HEK293 (cell line): Measurements from ENCODE around the gene LCE1F.

ENCODE experiments used
- ATF2 ChIP-seq: fragments of 450-650 bp; formaldehyde crosslinking; IDR thresholded peaks from 2 replicates; pipeline ENCODE4 v1.5.1; 2016; ENCODE audit warnings: missing biosample characterization, missing genetic modification characterization, low read depth
- CTCF ChIP-seq: fragments of 450-650 bp; formaldehyde crosslinking; IDR thresholded peaks from 2 replicates; pipeline ENCODE4 v1.5.1; 2016; ENCODE audit warnings: missing biosample characterization, missing genetic modification characterization
- PRDM4 ChIP-seq: fragments of 450-650 bp; formaldehyde crosslinking; IDR thresholded peaks from 2 replicates; pipeline ENCODE4 v1.5.1; 2017; ENCODE audit warnings: missing biosample characterization, missing genetic modification characterization
- PRDM6 ChIP-seq: fragments of 450-650 bp; formaldehyde crosslinking; IDR thresholded peaks from 2 replicates; pipeline ENCODE4 v1.5.1; 2017; ENCODE audit warnings: missing biosample characterization, missing genetic modification characterization
- ZNF146 ChIP-seq: fragments of 450-650 bp; formaldehyde crosslinking; IDR thresholded peaks from 2 replicates; pipeline ENCODE4 v1.5.1; 2016; ENCODE audit warnings: missing biosample characterization, missing genetic modification characterization
- ZNF175 ChIP-seq: fragments of 450-650 bp; formaldehyde crosslinking; IDR thresholded peaks from 2 replicates; pipeline ENCODE4 v1.5.1; 2016; ENCODE audit warnings: missing biosample characterization, missing genetic modification characterization
- ZNF274 ChIP-seq, 2 experiments: fragments of 200-500 bp in 1 of 2; fragments of 450-650 bp in 1 of 2; sonication (Bioruptor generic) in 1 of 2; formaldehyde crosslinking in 1 of 2; IDR thresholded peaks; 2 replicates each; pipeline versions ENCODE4 v1.5.1 to v1.6.1; 2014 to 2016; ENCODE audit warnings: borderline replicate concordance in 1 of 2, inconsistent platforms in 1 of 2, low read length in 1 of 2, missing biosample characterization in 1 of 2, missing genetic modification characterization in 1 of 2
- ZNF362 ChIP-seq: fragments of 450-650 bp; formaldehyde crosslinking; IDR thresholded peaks from 2 replicates; pipeline ENCODE4 v1.5.1; 2016; ENCODE audit warnings: missing biosample characterization, missing genetic modification characterization
- ZNF521 ChIP-seq: fragments of 450-650 bp; formaldehyde crosslinking; IDR thresholded peaks from 2 replicates; pipeline ENCODE4 v1.5.1; 2017; ENCODE audit warnings: missing biosample characterization, mild to moderate bottlenecking, missing genetic modification characterization
- ZNF843 ChIP-seq: fragments of 450-650 bp; formaldehyde crosslinking; IDR thresholded peaks from 2 replicates; pipeline ENCODE4 v1.5.1; 2016; ENCODE audit warnings: missing biosample characterization, missing genetic modification characterization

GRCh38 chr1:152801333-152801732 lies 26.4 kb downstream of the LCE1F start:
- no peak for TF ChIP-seq CTCF
- TF ChIP-seq ZNF521 = no peak
- TF ChIP-seq PRDM6 (tag by site-specific recombination) = no peak
- no peak for TF ChIP-seq ZNF175 (tag by site-specific recombination)
- TF ChIP-seq ZNF274 (IDR thresholded peaks at IDR 0.05; ENCODE audit: low read length) = no peak
- no peak for TF ChIP-seq ZNF274 (tag by site-specific recombination; IDR thresholded peaks at IDR 0.05; ENCODE audit: borderline replicate concordance)
- TF ChIP-seq ZNF362 (tag by site-specific recombination) = no peak
- TF ChIP-seq ATF2 = no peak
- no peak for TF ChIP-seq ZNF146
- TF ChIP-seq PRDM4 = no peak
- no peak for TF ChIP-seq ZNF843 (tag by site-specific recombination)
